Measurements from ENCODE around the gene MT1H. TPM values are rescaled to one million over a fixed set of nuclear protein-coding genes. Genes with fewer than 3 reads are reported as not detected.
"Not testable (repeated sequence)": the region's sequence is repeated elsewhere in the genome, so short reads cannot be mapped to it uniquely, and the experiment has no call there.

The MT1H gene
- total RNA-seq (2022) (not detected in 2 replicates), Bru-seq, nascent RNA (not detected), BruChase-seq, experiment 1, labeled RNA remaining after a 2-hour chase (not detected), BruChase-seq, experiment 2, labeled RNA remaining after a 6-hour chase (percentile 23 among the genes with signal in this experiment)
- long read RNA-seq = 0 reads

DNA sequence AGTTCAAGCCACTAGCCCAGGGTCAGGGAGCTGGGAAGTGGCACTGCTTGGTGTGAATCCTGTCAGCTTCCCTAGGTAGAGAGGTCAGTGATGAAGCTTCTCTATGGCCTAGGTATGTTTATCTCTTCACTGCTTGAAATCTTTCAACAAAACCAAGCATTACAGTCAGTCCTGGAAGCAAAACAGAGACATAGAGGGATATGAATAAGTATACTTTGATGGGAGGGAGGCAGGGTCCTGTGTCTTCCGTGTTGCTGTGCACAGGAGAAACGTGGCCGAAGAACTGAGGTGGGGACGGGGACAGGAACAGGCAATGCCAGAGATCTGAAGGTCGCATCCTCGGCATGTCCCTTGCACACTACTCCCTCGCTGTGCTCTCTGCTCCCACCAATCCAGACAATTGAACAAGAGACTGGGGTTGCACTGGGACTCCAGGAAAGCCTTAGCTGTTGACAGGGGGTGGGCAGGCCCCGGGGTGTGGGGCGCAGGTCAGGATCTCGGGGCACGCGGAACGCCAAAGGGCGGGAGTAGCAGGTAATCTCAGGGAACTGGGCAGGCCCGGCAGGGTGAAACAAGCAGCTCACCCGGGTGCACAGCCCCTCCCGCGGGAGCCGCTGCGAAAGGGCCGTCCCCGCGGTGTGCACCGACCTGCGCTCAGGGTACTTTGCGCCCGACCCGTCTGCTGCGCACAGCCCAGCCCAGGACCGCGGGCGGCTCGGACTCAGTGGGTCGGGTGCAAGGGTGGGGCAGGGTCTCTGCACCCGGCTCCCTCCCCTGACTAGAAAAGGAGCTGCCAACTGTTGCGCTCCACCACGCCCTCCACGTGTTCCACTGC lies at the start of gene MT1H:
TSS of gene MT1H (plus strand) at position 810 of the 835 bp plus-strand sequence. CDS start 71 bp downstream, outside the sequence.
- Histone ChIP-seq H3K4me3 (ENCODE audit: low read depth, low read length) (no peak within 1 kb of the TSS), H3K27me3 (replicated peaks; ENCODE audit: control insufficient read depth, insufficient read depth, low read length) (peaks cover 3% of the 10 kb centered on the region), H3K9me3 (no peaks in the 10 kb centered on the region), H3K36me3 (ENCODE audit: control insufficient read depth, insufficient read depth, low read length) (no peaks in the 10 kb centered on the region), H3K4me1 (peaks cover 7% of the 10 kb centered on the region)
- no TSS peak for BruUV-seq (replicated peaks)
- Mint-ChIP-seq H3K9me3 (ENCODE audit: unreplicated experiment) (no peaks in the 10 kb centered on the region), H3K27ac (ENCODE audit: unreplicated experiment) (no peak within 1 kb of the TSS), H3K4me1 (ENCODE audit: low read depth, unreplicated experiment) (no peaks in the 10 kb centered on the region), H3K4me3 (ENCODE audit: unreplicated experiment) (no peak within 1 kb of the TSS), H3K36me3 (ENCODE audit: insufficient read depth, unreplicated experiment) (no peaks in the 10 kb centered on the region), H3K27me3 (ENCODE audit: insufficient read depth, unreplicated experiment) (peaks cover 59% of the 10 kb centered on the region)
- no peak for DNase-seq
- intact Hi-C loops (cut with micrococcal nuclease; ENCODE audit: unreplicated experiment) = no loop called here
- ChIA-PET POLR2A (no interaction called here), CTCF (interaction anchor here (0.6 to 1.4 kb wide), 2 partner anchors 33 to 69 kb away, joined by 5 to 6 read pairs; no protein-coding TSS in a partner anchor)
- TF ChIP-seq, protein P1, sequence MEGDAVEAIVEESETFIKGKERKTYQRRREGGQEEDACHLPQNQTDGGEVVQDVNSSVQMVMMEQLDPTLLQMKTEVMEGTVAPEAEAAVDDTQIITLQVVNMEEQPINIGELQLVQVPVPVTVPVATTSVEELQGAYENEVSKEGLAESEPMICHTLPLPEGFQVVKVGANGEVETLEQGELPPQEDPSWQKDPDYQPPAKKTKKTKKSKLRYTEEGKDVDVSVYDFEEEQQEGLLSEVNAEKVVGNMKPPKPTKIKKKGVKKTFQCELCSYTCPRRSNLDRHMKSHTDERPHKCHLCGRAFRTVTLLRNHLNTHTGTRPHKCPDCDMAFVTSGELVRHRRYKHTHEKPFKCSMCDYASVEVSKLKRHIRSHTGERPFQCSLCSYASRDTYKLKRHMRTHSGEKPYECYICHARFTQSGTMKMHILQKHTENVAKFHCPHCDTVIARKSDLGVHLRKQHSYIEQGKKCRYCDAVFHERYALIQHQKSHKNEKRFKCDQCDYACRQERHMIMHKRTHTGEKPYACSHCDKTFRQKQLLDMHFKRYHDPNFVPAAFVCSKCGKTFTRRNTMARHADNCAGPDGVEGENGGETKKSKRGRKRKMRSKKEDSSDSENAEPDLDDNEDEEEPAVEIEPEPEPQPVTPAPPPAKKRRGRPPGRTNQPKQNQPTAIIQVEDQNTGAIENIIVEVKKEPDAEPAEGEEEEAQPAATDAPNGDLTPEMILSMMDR (IDR thresholded peaks at IDR 0.05; ENCODE audit: insufficient read depth in 1 of 2, low read depth in 1 of 2, low read length in 1 of 2, severe bottlenecking in 1 of 2, unreplicated experiment in 1 of 2) = no peak

DNA sequence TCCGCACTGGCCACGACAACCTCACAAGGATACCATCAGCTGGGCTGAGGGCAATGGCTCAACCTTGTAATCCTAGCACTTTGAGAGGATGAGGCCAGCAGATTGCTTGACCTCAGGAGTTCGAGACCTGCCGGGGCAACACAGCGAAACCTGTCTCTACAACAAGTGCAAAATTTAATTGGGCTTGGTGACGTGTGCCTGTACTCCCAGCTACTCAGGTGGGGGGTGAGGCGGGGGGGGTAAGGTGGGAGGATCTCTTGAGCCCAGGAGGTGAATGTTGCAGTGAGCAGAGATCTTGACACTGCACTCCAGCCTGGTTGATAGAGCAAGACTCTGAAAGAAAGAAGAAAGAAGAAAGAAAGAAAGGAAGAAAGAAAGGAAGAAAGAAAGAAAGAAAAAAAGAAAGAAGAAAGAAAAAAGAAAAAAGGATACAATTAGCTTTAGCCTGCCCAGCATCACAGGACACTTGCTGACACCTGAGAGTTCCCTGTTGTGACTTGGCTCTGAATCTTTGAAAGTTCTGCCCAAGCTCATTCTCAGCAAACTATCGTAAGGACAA lies 49.2 kb upstream of the MT1H start:
- Mint-ChIP-seq H3K4me1 (ENCODE audit: low read depth, unreplicated experiment) (no peaks in the 10 kb centered on the region), H3K4me3 (ENCODE audit: unreplicated experiment) (no peak overlapping the region), H3K36me3 (ENCODE audit: insufficient read depth, unreplicated experiment) (no peaks in the 10 kb centered on the region), H3K9me3 (ENCODE audit: unreplicated experiment) (no peaks in the 10 kb centered on the region), H3K27me3 (ENCODE audit: insufficient read depth, unreplicated experiment) (peaks cover 13% of the 10 kb centered on the region), H3K27ac (ENCODE audit: unreplicated experiment) (no peak overlapping the region)
- CTCF ChIA-PET = no interaction called here
- no TSS peak for BruUV-seq (replicated peaks)
- Histone ChIP-seq H3K9me3 (no peaks in the 10 kb centered on the region), H3K4me3 (ENCODE audit: low read depth, low read length) (no peak overlapping the region), H3K27me3 (replicated peaks; ENCODE audit: control insufficient read depth, insufficient read depth, low read length) (no peaks in the 10 kb centered on the region; the same call in 1 of the 2 replicates), H3K4me1 (no peaks in the 10 kb centered on the region), H3K36me3 (ENCODE audit: control insufficient read depth, insufficient read depth, low read length) (no peaks in the 10 kb centered on the region)
- POLR2A ChIA-PET = no interaction called here
- intact Hi-C loops (cut with micrococcal nuclease; ENCODE audit: unreplicated experiment) = no loop called here
- DNase-seq = no peak
- TF ChIP-seq, protein P1 (IDR thresholded peaks at IDR 0.05; ENCODE audit: insufficient read depth in 1 of 2, low read depth in 1 of 2, low read length in 1 of 2, severe bottlenecking in 1 of 2, unreplicated experiment in 1 of 2) = no peak

DNA sequence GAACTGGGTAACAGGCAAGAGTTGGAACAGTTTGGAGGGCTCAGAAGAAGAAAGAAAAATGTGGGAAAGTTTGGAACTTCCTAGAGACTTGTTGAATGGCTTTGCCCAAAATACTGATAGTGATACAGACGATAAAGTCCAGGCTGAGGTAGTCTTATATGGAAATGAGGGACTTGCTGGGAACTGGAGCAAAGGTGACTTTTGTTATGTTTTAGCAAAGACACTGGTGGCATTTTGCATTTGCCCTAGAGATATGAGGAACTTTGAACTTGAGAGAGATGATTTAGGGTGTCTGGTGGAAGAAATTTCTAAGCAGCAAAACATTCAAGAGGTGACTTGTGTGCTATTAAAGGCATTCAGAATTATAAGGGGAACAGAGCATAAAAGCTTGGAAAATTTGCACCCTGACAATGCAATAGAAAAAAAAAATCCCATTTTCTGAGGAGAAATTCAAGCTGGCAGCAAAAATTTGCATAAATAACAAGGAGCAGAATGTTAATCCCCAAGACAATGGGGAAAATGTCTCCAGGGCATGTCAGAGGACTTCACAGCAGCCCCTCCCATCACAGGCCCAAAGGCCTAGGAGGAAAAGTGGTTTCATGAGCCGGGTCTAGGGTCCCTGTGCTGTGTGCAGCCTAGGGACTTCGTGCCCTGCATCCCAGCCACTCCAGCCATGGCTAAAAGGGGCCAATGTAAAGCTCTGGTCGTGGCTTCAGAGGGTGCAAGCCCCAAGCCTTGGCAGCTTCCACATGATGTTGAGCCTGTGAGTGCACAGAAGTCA lies 47.8 kb upstream of the MT1H start:
- CTCF ChIA-PET = interaction anchor here (1.5 kb wide), 1 partner anchor 17 kb away, joined by 4 read pairs; no protein-coding TSS in a partner anchor
- H3K36me3 Mint-ChIP-seq (ENCODE audit: insufficient read depth, unreplicated experiment); H3K9me3 Mint-ChIP-seq (ENCODE audit: unreplicated experiment); H3K4me1 Mint-ChIP-seq (ENCODE audit: low read depth, unreplicated experiment); BruUV-seq (replicated peaks); POLR2A ChIA-PET; H3K4me3 ChIP-seq (ENCODE audit: low read depth, low read length); H3K36me3 ChIP-seq (ENCODE audit: control insufficient read depth, insufficient read depth, low read length); H3K4me3 Mint-ChIP-seq (ENCODE audit: unreplicated experiment); H3K27me3 ChIP-seq (replicated peaks; ENCODE audit: control insufficient read depth, insufficient read depth, low read length); intact Hi-C loops (cut with micrococcal nuclease; ENCODE audit: unreplicated experiment); H3K27ac Mint-ChIP-seq (ENCODE audit: unreplicated experiment); H3K4me1 ChIP-seq; DNase-seq; H3K9me3 ChIP-seq: not testable (repeated sequence)
- H3K27me3 Mint-ChIP-seq (ENCODE audit: insufficient read depth, unreplicated experiment) = peaks cover 14% of the 10 kb centered on the region

DNA sequence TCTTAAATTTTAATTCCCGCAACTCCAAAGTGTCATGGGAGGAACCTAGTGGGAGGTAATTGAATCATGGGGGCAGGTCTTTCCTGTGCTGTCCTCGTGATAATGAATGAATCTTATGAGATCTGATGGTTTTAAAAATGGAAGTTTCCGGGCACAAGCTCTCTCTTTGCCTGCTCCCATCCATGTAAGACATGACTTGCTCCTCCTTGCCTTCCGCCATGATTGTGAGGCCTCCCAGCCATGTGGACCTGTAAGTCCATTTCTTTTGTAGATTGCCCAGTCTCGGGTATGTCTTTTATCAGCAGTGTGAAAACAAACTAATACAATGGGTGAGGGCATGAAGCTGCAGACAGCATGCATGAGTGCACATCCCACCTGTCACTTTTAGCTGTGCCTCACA lies 46.4 kb upstream of the MT1H start:
- H3K36me3 Mint-ChIP-seq (ENCODE audit: insufficient read depth, unreplicated experiment); H3K4me3 Mint-ChIP-seq (ENCODE audit: unreplicated experiment); POLR2A ChIA-PET; H3K27ac Mint-ChIP-seq (ENCODE audit: unreplicated experiment); intact Hi-C loops (cut with micrococcal nuclease; ENCODE audit: unreplicated experiment); DNase-seq; H3K4me1 ChIP-seq; H3K9me3 Mint-ChIP-seq (ENCODE audit: unreplicated experiment); H3K4me1 Mint-ChIP-seq (ENCODE audit: low read depth, unreplicated experiment); H3K36me3 ChIP-seq (ENCODE audit: control insufficient read depth, insufficient read depth, low read length); H3K27me3 ChIP-seq (replicated peaks; ENCODE audit: control insufficient read depth, insufficient read depth, low read length); H3K9me3 ChIP-seq; BruUV-seq (replicated peaks); H3K4me3 ChIP-seq (ENCODE audit: low read depth, low read length): not testable (repeated sequence)
- peaks cover 13% of the 10 kb centered on the region for H3K27me3 Mint-ChIP-seq (ENCODE audit: insufficient read depth, unreplicated experiment)
- CTCF ChIA-PET = interaction anchor here (1.5 kb wide), 1 partner anchor 19 kb away, joined by 4 read pairs; no protein-coding TSS in a partner anchor
